ENCODE results near the gene GRIN3B.

GRIN3B gene

GRCh38 chr19:1002600-1002999, 2.4 kb downstream of the GRIN3B start:
- H3K27ac ChIP-seq, result no peak overlapping the region
- TF ChIP-seq CTCF (conservative IDR thresholded peaks at IDR 0.05), result no peak

- TF ChIP-seq CTCF (conservative IDR thresholded peaks at IDR 0.05), result no peak
- no peak overlapping the region for H3K27ac ChIP-seq
These were observed 3.1 kb downstream of the GRIN3B start for GRCh38 chr19:1003283-1003682.

GRCh38 chr19:1004204-1004802, 4.1 kb downstream of the GRIN3B start:
- no peak overlapping the region for H3K27ac ChIP-seq
- TF ChIP-seq CTCF (conservative IDR thresholded peaks at IDR 0.05), result no peak

GRCh38 chr19:1004803-1005664, 4.8 kb downstream of the GRIN3B start:
- no peak overlapping the region for H3K27ac ChIP-seq
- TF ChIP-seq CTCF (conservative IDR thresholded peaks at IDR 0.05), result no peak

- no peak overlapping the region for H3K27ac ChIP-seq
- TF ChIP-seq CTCF (conservative IDR thresholded peaks at IDR 0.05), result no peak
These were observed 6.6 kb downstream of the GRIN3B start for GRCh38 chr19:1006711-1007398.

GRCh38 chr19:1007399-1008251, 7.4 kb downstream of the GRIN3B start:
- H3K27ac ChIP-seq, result no peak overlapping the region
- TF ChIP-seq CTCF (conservative IDR thresholded peaks at IDR 0.05), result no peak

Data from VCaP (cell line).